Panc1 (cell line): ENCODE data around the gene GMPPB. TPM values are rescaled to one million over a fixed set of nuclear protein-coding genes. Genes with fewer than 3 reads are reported as not detected.
A peak's percentile ranks its signal among the peaks of the same experiment; 100 is the strongest.

Source experiments
- ATAC-seq: fragments of 200-7000 bp; cut with Tn5 transposase; 2 replicates; pipeline ENCODE4 v1.9.1; 2020; ENCODE audit warnings: mild to moderate bottlenecking, moderate library complexity
- Bru-seq: library from RNA; stranded (reverse); fragments of 400-500 nt; gene quantifications from one replicate; lab custom pipeline; 2021; lab: Mats Ljungman, UMichigan
- BruChase-seq, 2 experiments: library from RNA; stranded (reverse); fragments of 400-500 nt; gene quantifications; one replicate each; lab custom pipeline; 2021; lab: Mats Ljungman, UMichigan
- BruUV-seq: library from RNA; stranded (reverse); fragments of 400-500 nt; replicated peaks from 2 replicates; lab custom pipeline; 2021; lab: Mats Ljungman, UMichigan
- CTCF ChIA-PET: fragments of 300-600 bp; sonication (Branson Sonifier 250); formaldehyde crosslinking; loops from one replicate; lab custom pipeline; 2022; ENCODE audit warnings: antibody characterized with exemption; lab: Charles Lee
- POLR2A ChIA-PET: fragments of 300-600 bp; sonication (Branson Sonifier 250); formaldehyde crosslinking; loops from one replicate; lab custom pipeline; 2022; ENCODE audit warnings: antibody characterized with exemption; lab: Charles Lee
- DNase-seq: peaks from one replicate; pipeline ENCODE4 v3.0.0-alpha.2; 2010; ENCODE audit warnings: low read depth, low spot score
- H3K27ac ChIP-seq: 2 replicates; pipeline ENCODE4 v1.5.1; 2011; ENCODE audit warnings: mild to moderate bottlenecking, low read length, inconsistent platforms
- H3K27me3 ChIP-seq: fragments of 200-500 bp; sonication (Bioruptor generic); 2 replicates; pipeline ENCODE4 v1.6.0; 2014; ENCODE audit warnings: low read length, inconsistent platforms; ENCODE audit not compliant: control insufficient read depth, insufficient read depth
- H3K36me3 ChIP-seq: fragments of 200-500 bp; sonication (Bioruptor generic); 2 replicates; pipeline ENCODE4 v1.5.1; 2014; ENCODE audit warnings: inconsistent platforms, mild to moderate bottlenecking, low read length, moderate library complexity; ENCODE audit not compliant: control insufficient read depth, insufficient read depth
- H3K4me1 ChIP-seq: 2 replicates; pipeline ENCODE4 v1.5.1; 2011; ENCODE audit warnings: inconsistent platforms, mild to moderate bottlenecking, low read length, moderate library complexity; ENCODE audit not compliant: control insufficient read depth, insufficient read depth
- H3K4me3 ChIP-seq, 2 experiments: 2 replicates each; pipeline ENCODE4 v1.5.1; 2011 to 2012; ENCODE audit warnings: low read depth in 2 of 2, low read length in 2 of 2, mild to moderate bottlenecking in 2 of 2, inconsistent platforms in 1 of 2, moderate library complexity in 1 of 2
- H3K9me3 ChIP-seq: fragments of 200-500 bp; sonication (Bioruptor generic); 2 replicates; pipeline ENCODE4 v1.5.1; 2014; ENCODE audit warnings: low read depth, mild to moderate bottlenecking, inconsistent platforms, low read length, moderate library complexity; ENCODE audit not compliant: control insufficient read depth, insufficient read depth
- CTCF ChIP-seq: fragments of 450-650 bp; IDR thresholded peaks from 2 replicates; pipeline ENCODE4 v1.5.1; 2017; ENCODE audit warnings: mild to moderate bottlenecking
- POLR2AphosphoS5 ChIP-seq: IDR thresholded peaks from 2 replicates; pipeline ENCODE4 v1.6.1; 2012; ENCODE audit warnings: mild to moderate bottlenecking, low read depth, low read length, moderate library complexity
- REST ChIP-seq, 2 experiments: IDR thresholded peaks; 2 replicates each; pipeline ENCODE4 v1.6.1; 2011 to 2012; ENCODE audit warnings: low read depth in 2 of 2, control low read depth in 1 of 2, low read length in 1 of 2, mild to moderate bottlenecking in 1 of 2, moderate library complexity in 1 of 2; ENCODE audit not compliant: insufficient read depth in 1 of 2
- SIN3A ChIP-seq: IDR thresholded peaks from 2 replicates; pipeline ENCODE4 v1.6.1; 2012; ENCODE audit warnings: low read depth, mild to moderate bottlenecking, low read length, moderate library complexity, borderline replicate concordance; ENCODE audit not compliant: insufficient read depth
- TCF7L2 ChIP-seq: IDR thresholded peaks from 2 replicates; pipeline ENCODE4 v1.6.1; 2011; ENCODE audit warnings: mild to moderate bottlenecking, low read depth, low read length, inconsistent platforms
- in situ Hi-C: cut with HindIII; loops from 2 replicates; pipeline ENCODE4 v1.10.0; 2016; ENCODE audit warnings: low sequenced_read_pairs, low pct_unique_long_range_greater_than_20kb
- intact Hi-C: fragments of 100-400 bp; cut with micrococcal nuclease; formaldehyde crosslinking; loops from one replicate; pipeline ENCODE4 v1.10.0; 2022; ENCODE audit not compliant: unreplicated experiment
- long read RNA-seq: library from polyadenylated mRNA; unstranded; transcript quantifications from one replicate; pipeline ENCODE4 v2.0.0, GENCODE V29; 2021; ENCODE audit not compliant: unreplicated experiment
- polyA plus RNA-seq: library from polyadenylated mRNA; unstranded; fragments of >200 nt; gene quantifications from one replicate; pipeline ENCODE4 v1.2.1, GENCODE V29; 2012; ENCODE audit warnings: missing spikeins; ENCODE audit not compliant: insufficient read length
- total RNA-seq: library from RNA; stranded (reverse); gene quantifications from one replicate; pipeline ENCODE4 v1.2.1, GENCODE V29; 2021; ENCODE audit not compliant: unreplicated experiment

The GMPPB gene
- 28.4 TPM for total RNA-seq
- polyA plus RNA-seq = 29.6 TPM
- Bru-seq, nascent RNA = percentile 73 among the genes with signal in this experiment
- BruChase-seq, experiment 1, labeled RNA remaining after a 2-hour chase = percentile 89 among the genes with signal in this experiment
- percentile 89 among the genes with signal in this experiment for BruChase-seq, experiment 2, labeled RNA remaining after a 6-hour chase
- long read RNA-seq, full-length matches to known transcripts = 31 of 52 reads
- long read RNA-seq, partial matches to known transcripts = 8 of 52 reads
- long read RNA-seq, other reads (novel, unspliced or antisense) = 13 of 52 reads

GRCh38 chr3:49723628-49724551 lies at the start of gene GMPPB:
GMPPB (minus strand) TSS chr3:49723951; CDS start chr3:49723726, 225 bp downstream.
- peaks cover 3% of the 10 kb centered on the region for H3K36me3 ChIP-seq
- in situ Hi-C loops (no loop called here), intact Hi-C loops (no loop called here)
- ATAC-seq = peak; percentile 90
- peak; percentile 85 for TF ChIP-seq POLR2AphosphoS5
- TF ChIP-seq CTCF = no peak
- TF ChIP-seq TCF7L2 = no peak
- TF ChIP-seq REST (IDR thresholded peaks at IDR 0.05; ENCODE audit: insufficient read depth in 1 of 2, low read depth in 2 of 2, low read length in 1 of 2) = 0 out of 4 replicates have a peak, but pooled peaks of 1 of the 2 experiments have one; percentile 15
- no peak; the same call in 1 of the 2 replicates for TF ChIP-seq SIN3A
- H3K4me3 ChIP-seq = peak within 1 kb of the TSS; percentile 72 to 89
- H3K27me3 ChIP-seq = no peaks in the 10 kb centered on the region
- peaks cover 16% of the 10 kb centered on the region for H3K4me1 ChIP-seq
- DNase-seq = peak; percentile 48
- CTCF ChIA-PET = interaction anchor here (0.6 kb wide), 1 partner anchor 118 kb away, joined by 3 read pairs; no protein-coding TSS in a partner anchor
- H3K27ac ChIP-seq = peak within 1 kb of the TSS; percentile 90
- POLR2A ChIA-PET = no interaction called here
- TSS peak; percentile 73 for BruUV-seq
- H3K9me3 ChIP-seq = no peaks in the 10 kb centered on the region

- ATAC-seq (no peak), DNase-seq (no peak)
- H3K4me1 ChIP-seq = no peaks in the 10 kb centered on the region; the same call in 1 of the 2 replicates
- CTCF ChIA-PET = interaction anchor here (0.6 kb wide), 1 partner anchor 133 kb away, joined by 3 read pairs; no protein-coding TSS in a partner anchor
- POLR2A ChIA-PET = no interaction called here
- H3K27ac ChIP-seq = no peak overlapping the region
- in situ Hi-C loops = no loop called here
- no peaks in the 10 kb centered on the region for H3K9me3 ChIP-seq
- no TSS peak for BruUV-seq
- no peaks in the 10 kb centered on the region for H3K27me3 ChIP-seq
- H3K36me3 ChIP-seq = no peaks in the 10 kb centered on the region
- H3K4me3 ChIP-seq = no peak overlapping the region
- TF ChIP-seq CTCF (no peak), SIN3A (no peak), REST (IDR thresholded peaks at IDR 0.05; ENCODE audit: insufficient read depth in 1 of 2, low read depth in 2 of 2, low read length in 1 of 2) (no peak), TCF7L2 (no peak), POLR2AphosphoS5 (no peak)
- intact Hi-C loops = no loop called here
Observed at GRCh38 chr3:49772703-49773102, 49.0 kb upstream of the GMPPB start.
